ENCODE data around the gene STYXL2.

The STYXL2 gene

DNA sequence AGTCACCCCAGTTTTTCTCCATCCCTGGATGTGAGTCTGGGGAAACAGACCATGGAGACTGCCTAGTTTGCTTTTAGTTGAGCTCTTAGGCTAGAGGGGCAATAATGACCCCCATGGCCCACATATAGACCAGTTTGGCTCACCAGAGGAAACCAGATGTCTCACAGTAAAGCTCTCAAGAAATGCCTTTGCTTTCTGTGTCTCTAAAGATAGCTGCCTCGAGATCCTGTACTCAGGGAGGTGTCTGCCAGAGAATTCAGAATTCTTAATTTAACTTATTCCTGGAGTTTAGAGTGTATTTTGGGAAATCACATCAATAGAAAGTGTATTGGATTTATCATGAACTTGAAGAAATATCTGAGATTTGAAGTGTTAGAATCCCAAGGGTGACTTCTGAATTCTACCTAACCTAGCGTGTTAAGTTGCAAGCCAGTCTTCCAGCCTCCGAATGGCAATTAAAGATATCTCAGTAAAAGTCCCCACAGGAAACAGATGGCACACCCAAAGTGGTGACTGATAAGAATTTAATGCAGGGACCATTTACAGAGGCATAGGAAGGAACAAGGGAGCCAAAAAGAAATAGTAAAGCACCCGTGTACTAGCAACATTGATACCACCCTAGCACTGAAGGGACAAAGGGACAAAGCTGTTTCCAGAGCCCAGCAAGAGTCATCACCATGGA is 37.1 kb downstream of the STYXL2 start:
- DNase-seq, result no peak
- no peaks in the 10 kb centered on the region for H3F3A ChIP-seq (ENCODE audit: insufficient read depth, low read length)
- no peaks in the 10 kb centered on the region for H3K9me2 ChIP-seq (replicated peaks; ENCODE audit: insufficient read depth, low read length)
- H3K9ac ChIP-seq (ENCODE audit: low read length), result no peak overlapping the region
- no peaks in the 10 kb centered on the region for H3K27me3 ChIP-seq (replicated peaks; ENCODE audit: insufficient read depth, low read length)
- H3K4me1 ChIP-seq (ENCODE audit: low read length), result no peaks in the 10 kb centered on the region
- H3K9me3 ChIP-seq (replicated peaks; ENCODE audit: insufficient read depth, low read length), result no peaks in the 10 kb centered on the region
- TF ChIP-seq EZH2 (optimal IDR thresholded peaks at IDR 0.05; ENCODE audit: low read depth, low read length), result no peak
- TF ChIP-seq EZH2phosphoT487 (IDR thresholded peaks at IDR 0.05; ENCODE audit: low read length), result no peak
- TF ChIP-seq, protein P1, sequence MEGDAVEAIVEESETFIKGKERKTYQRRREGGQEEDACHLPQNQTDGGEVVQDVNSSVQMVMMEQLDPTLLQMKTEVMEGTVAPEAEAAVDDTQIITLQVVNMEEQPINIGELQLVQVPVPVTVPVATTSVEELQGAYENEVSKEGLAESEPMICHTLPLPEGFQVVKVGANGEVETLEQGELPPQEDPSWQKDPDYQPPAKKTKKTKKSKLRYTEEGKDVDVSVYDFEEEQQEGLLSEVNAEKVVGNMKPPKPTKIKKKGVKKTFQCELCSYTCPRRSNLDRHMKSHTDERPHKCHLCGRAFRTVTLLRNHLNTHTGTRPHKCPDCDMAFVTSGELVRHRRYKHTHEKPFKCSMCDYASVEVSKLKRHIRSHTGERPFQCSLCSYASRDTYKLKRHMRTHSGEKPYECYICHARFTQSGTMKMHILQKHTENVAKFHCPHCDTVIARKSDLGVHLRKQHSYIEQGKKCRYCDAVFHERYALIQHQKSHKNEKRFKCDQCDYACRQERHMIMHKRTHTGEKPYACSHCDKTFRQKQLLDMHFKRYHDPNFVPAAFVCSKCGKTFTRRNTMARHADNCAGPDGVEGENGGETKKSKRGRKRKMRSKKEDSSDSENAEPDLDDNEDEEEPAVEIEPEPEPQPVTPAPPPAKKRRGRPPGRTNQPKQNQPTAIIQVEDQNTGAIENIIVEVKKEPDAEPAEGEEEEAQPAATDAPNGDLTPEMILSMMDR (IDR thresholded peaks at IDR 0.05; ENCODE audit: low read length), result no peak
- no peak overlapping the region for H2AFZ ChIP-seq (ENCODE audit: low read length)
- no peak overlapping the region for H3K4me2 ChIP-seq (ENCODE audit: low read depth, low read length)
- no peak overlapping the region for H3K27ac ChIP-seq (ENCODE audit: low read length)
- H3K36me3 ChIP-seq (replicated peaks; ENCODE audit: insufficient read depth, low read length), result no peaks in the 10 kb centered on the region
- no peak overlapping the region for H3K4me3 ChIP-seq (ENCODE audit: low read length)
- no peaks in the 10 kb centered on the region for H4K20me1 ChIP-seq (ENCODE audit: insufficient read depth, low read length)
- H3K79me2 ChIP-seq (ENCODE audit: low read length), result no peaks in the 10 kb centered on the region

DNA sequence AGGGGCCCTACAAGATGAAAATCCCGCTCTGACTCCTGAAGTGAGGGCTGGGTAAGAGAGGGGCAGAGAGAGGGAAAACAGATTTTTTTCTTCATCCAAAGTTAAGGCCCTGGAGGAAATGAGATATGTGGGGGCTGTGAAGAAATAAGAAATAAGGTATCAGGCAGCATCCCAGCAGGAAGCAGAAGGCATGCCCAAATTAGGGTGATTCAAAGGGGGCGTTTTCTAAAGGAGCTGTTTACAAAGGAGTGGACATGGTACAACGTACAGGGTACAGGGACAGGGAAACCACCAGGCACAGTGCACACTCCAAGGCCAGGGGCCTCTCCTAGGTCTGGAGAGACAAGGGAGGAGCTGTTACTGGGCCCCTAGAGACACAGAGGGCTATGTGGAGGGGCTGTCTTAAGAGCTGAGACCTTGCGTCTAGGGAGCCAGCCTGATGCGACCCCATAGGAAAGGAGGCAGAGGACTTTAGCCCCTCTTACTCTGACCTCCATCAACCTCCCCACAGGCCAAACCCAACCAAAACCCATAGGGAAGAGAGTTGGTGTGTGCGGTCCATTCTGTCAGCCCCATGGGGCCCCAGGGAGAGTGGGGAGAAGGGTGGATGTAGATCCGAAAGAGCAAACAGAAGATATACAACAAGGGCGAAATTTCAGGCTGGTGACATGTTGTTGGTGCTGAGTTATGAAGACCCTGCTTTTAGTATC is 38.6 kb downstream of the STYXL2 start:
- Histone ChIP-seq H3K27ac (ENCODE audit: low read length) (no peak overlapping the region), H3K9ac (ENCODE audit: low read length) (no peak overlapping the region), H2AFZ (ENCODE audit: low read length) (no peak overlapping the region), H3K9me2 (replicated peaks; ENCODE audit: insufficient read depth, low read length) (no peaks in the 10 kb centered on the region), H4K20me1 (ENCODE audit: insufficient read depth, low read length) (no peaks in the 10 kb centered on the region), H3K36me3 (replicated peaks; ENCODE audit: insufficient read depth, low read length) (no peaks in the 10 kb centered on the region), H3K9me3 (replicated peaks; ENCODE audit: insufficient read depth, low read length) (no peaks in the 10 kb centered on the region), H3K4me2 (ENCODE audit: low read depth, low read length) (no peak overlapping the region), H3F3A (ENCODE audit: insufficient read depth, low read length) (no peaks in the 10 kb centered on the region), H3K4me1 (ENCODE audit: low read length) (no peaks in the 10 kb centered on the region), H3K4me3 (ENCODE audit: low read length) (no peak overlapping the region), H3K27me3 (replicated peaks; ENCODE audit: insufficient read depth, low read length) (no peaks in the 10 kb centered on the region), H3K79me2 (ENCODE audit: low read length) (no peaks in the 10 kb centered on the region)
- no peak for DNase-seq
- TF ChIP-seq, protein P1 (IDR thresholded peaks at IDR 0.05; ENCODE audit: low read length), result no peak
- TF ChIP-seq EZH2phosphoT487 (IDR thresholded peaks at IDR 0.05; ENCODE audit: low read length), result no peak
- TF ChIP-seq EZH2 (optimal IDR thresholded peaks at IDR 0.05; ENCODE audit: low read depth, low read length), result no peak

DNA sequence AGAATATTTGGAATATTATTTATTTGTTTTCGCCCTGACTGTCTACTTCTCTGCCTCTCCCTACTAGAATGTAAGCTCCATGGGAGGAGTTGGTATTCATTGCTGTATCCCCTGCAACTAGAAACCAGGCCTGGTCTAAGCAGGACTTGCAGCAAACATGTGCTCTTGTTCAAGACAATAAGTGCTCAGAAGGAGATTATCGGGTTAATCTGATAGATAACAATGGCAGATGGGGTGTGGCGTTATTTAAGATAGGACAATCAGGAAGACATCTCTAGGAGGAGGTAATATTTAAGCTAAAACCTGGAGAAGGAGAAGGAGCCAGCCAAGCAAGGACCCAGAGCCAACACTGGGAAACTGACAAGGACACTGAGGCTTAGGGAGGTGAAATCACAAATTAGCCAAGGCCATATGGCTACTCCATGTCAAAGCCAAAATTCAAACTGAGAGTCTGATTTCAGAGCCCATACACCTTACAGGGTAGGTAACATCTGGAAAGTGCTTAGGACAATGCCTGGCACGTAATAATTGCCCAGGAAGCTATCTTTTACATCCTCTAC is 41.5 kb downstream of the STYXL2 start:
- Histone ChIP-seq H3K4me3 (ENCODE audit: low read length) (no peak overlapping the region), H3K4me1 (ENCODE audit: low read length) (no peaks in the 10 kb centered on the region), H3K27ac (ENCODE audit: low read length) (no peak overlapping the region), H3K9ac (ENCODE audit: low read length) (no peak overlapping the region), H3F3A (ENCODE audit: insufficient read depth, low read length) (no peaks in the 10 kb centered on the region), H3K4me2 (ENCODE audit: low read depth, low read length) (no peak overlapping the region), H4K20me1 (ENCODE audit: insufficient read depth, low read length) (no peaks in the 10 kb centered on the region), H3K9me3 (replicated peaks; ENCODE audit: insufficient read depth, low read length) (no peaks in the 10 kb centered on the region), H3K36me3 (replicated peaks; ENCODE audit: insufficient read depth, low read length) (no peaks in the 10 kb centered on the region), H3K27me3 (replicated peaks; ENCODE audit: insufficient read depth, low read length) (no peaks in the 10 kb centered on the region), H2AFZ (ENCODE audit: low read length) (no peak overlapping the region), H3K79me2 (ENCODE audit: low read length) (no peaks in the 10 kb centered on the region), H3K9me2 (replicated peaks; ENCODE audit: insufficient read depth, low read length) (no peaks in the 10 kb centered on the region)
- no peak for TF ChIP-seq EZH2 (optimal IDR thresholded peaks at IDR 0.05; ENCODE audit: low read depth, low read length)
- no peak for TF ChIP-seq EZH2phosphoT487 (IDR thresholded peaks at IDR 0.05; ENCODE audit: low read length)
- TF ChIP-seq, protein P1 (IDR thresholded peaks at IDR 0.05; ENCODE audit: low read length), result no peak
- DNase-seq, result no peak

Data from MM.1S (cell line).